Activated T-cell treated with anti-CD3 and anti-CD28 coated beads, Interleukin-2, amount 50 U/mL, for 72 hours (primary cell): Measurements from ENCODE around the gene PLXNB2. TPM values are rescaled to one million over a fixed set of nuclear protein-coding genes. Genes with fewer than 3 reads are reported as not detected.

Source experiments
- ATAC-seq, 2 donors: fragments of 150-1000 bp; cut with Tn5 transposase; replicated peaks in 1 of 2; 2 replicates each; pipeline ENCODE4 v1.10.0; 2021; ENCODE audit warnings: moderate library complexity in 2 of 2, mild to moderate bottlenecking in 1 of 2
- DNase-seq, 2 donors: peaks; one replicate each; pipeline ENCODE4 v3.0.0; 2021 to 2022; ENCODE audit warnings: mixed read lengths in 1 of 2
- H3K27ac Mint-ChIP-seq: one replicate; pipeline ENCODE4 v1.8.0; 2022; ENCODE audit warnings: mild to moderate bottlenecking, moderate library complexity, mixed read lengths
- H3K27me3 Mint-ChIP-seq: one replicate; pipeline ENCODE4 v1.8.0; 2022; ENCODE audit warnings: low read depth, mixed read lengths
- H3K36me3 Mint-ChIP-seq, 2 donors: one replicate each; pipeline ENCODE4 v1.8.0; 2022; ENCODE audit warnings: mixed read lengths in 2 of 2, mild to moderate bottlenecking in 1 of 2; ENCODE audit not compliant: insufficient read depth in 2 of 2
- H3K4me1 Mint-ChIP-seq: one replicate; pipeline ENCODE4 v1.8.0; 2022; ENCODE audit warnings: low read depth, mixed read lengths
- H3K4me3 Mint-ChIP-seq, 2 donors: one replicate each; pipeline ENCODE4 v1.8.0; 2022; ENCODE audit warnings: mild to moderate bottlenecking in 2 of 2, mixed read lengths in 2 of 2, moderate library complexity in 2 of 2
- H3K9me3 Mint-ChIP-seq, 2 donors: one replicate each; pipeline ENCODE4 v1.8.0; 2022; ENCODE audit warnings: mixed read lengths in 2 of 2
- total RNA-seq, 2 donors: library from RNA; stranded (reverse); gene quantifications; one replicate each; pipeline ENCODE4 v1.2.3, GENCODE V29; 2022

Gene PLXNB2
- total RNA-seq, 2 donors from 2014 or later, result 30.2 to 34.0 TPM

GRCh38 chr22:50303848-50304527 is 3.5 kb downstream of the PLXNB2 start:
- DNase-seq, result peak in 1 of 2 donors; percentile 29
- no peaks in the 10 kb centered on the region for H3K36me3 Mint-ChIP-seq
- peaks cover 6% of the 10 kb centered on the region for H3K27me3 Mint-ChIP-seq
- H3K4me3 Mint-ChIP-seq, result no peak overlapping the region
- H3K4me1 Mint-ChIP-seq, result peaks cover 7% of the 10 kb centered on the region
- H3K9me3 Mint-ChIP-seq, result no peaks in the 10 kb centered on the region
- H3K27ac Mint-ChIP-seq, result no peak overlapping the region
- no peak for ATAC-seq

DNA sequence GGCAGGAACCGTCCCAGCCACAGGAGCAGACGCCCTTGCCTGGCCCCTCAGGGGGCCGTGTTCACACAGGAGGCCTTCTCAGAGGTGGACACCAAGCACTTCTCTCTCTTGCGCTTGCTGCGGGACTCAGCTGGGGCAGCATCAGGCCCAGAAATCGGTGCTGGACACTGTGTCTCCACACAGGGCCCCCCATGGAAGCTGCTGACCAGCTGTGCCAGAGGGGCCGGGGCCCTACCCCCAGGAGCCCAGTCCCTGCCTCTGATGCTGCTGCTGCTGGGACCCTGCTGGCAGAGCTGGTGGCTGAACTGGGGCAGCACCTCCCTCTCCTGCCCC is 4.0 kb downstream of the PLXNB2 start:
- Mint-ChIP-seq H3K4me1 (peaks cover 7% of the 10 kb centered on the region), H3K36me3 (no peaks in the 10 kb centered on the region), H3K27me3 (peaks cover 6% of the 10 kb centered on the region), H3K27ac (no peak overlapping the region), H3K4me3 (no peak overlapping the region), H3K9me3 (no peaks in the 10 kb centered on the region)
- DNase-seq (no peak), ATAC-seq (no peak)

DNA sequence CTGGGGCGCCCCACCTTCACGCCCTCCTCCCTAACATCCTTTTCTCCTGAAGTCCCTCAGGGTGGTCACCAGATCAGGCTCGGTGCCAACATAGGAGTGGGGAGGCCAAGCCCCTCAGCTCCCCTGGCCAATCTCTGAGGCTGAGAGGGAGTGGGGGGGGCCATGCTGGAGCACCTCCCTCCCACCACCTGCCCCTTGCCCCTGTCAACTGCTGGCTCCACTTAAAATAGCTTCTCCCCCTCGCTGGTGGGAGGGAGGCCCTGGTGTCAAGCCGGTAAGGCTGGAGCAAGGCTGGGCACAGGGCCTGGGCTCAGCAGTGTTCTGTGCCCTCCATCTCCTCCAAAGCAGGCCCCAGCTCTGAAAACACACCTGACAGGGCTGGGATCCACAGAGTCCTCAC is 4.9 kb downstream of the PLXNB2 start:
- Mint-ChIP-seq H3K4me1 (peaks cover 7% of the 10 kb centered on the region), H3K4me3 (no peak overlapping the region), H3K27me3 (peaks cover 6% of the 10 kb centered on the region), H3K9me3 (no peaks in the 10 kb centered on the region), H3K27ac (no peak overlapping the region), H3K36me3 (no peaks in the 10 kb centered on the region)
- DNase-seq, result no peak
- no peak for ATAC-seq

DNA sequence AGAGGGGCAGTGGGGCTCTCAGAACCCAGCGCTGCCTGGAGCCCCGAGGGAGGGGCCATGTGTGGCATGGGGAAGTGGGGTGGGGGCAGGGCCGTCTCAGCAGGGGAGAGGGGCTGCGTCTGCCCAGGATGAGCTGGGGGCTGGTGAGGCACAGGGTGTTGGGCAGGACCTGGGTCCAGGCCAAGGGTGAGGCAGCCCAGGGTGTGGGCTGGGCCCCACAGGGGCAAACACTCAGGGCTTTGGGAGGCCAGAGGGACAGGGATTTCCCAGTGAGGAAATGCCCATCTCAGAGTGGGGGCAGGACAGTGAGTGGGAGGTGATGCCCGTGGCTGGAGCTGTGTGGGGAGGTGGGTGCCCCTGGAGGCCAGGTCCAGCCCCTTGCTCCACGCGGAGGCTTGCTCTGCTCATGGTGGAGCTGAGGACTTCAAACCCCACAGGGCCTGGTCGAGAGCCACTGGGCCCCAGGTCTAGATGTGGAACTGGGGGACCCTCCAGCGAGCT is 5.4 kb downstream of the PLXNB2 start:
- no peak for ATAC-seq
- peaks cover 6% of the 10 kb centered on the region for H3K27me3 Mint-ChIP-seq
- peaks cover 7% of the 10 kb centered on the region for H3K4me1 Mint-ChIP-seq

DNA sequence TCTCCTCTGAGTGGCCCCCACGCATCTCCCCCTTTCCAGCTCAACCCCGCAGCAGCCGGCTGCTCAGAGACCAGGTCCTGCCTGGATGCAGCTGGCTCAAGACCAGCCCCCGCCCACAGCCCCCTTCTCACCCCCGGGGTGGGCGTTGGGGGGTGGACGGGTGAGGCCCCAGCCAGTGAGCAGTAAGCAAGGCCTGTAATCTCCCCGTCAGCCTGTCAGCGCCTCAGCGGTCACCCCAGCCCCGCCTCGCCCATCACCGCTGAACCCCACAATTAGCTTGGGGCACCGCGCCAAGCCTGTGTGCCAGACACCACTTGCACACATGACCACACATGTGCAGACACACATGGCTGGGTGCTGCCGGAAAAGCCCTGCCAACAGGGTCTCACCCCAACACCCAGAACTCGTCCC is 5.9 kb downstream of the PLXNB2 start:
- Mint-ChIP-seq H3K4me1 (peaks cover 7% of the 10 kb centered on the region), H3K4me3 (no peak overlapping the region), H3K9me3 (no peaks in the 10 kb centered on the region), H3K36me3 (no peaks in the 10 kb centered on the region), H3K27me3 (peaks cover 6% of the 10 kb centered on the region), H3K27ac (no peak overlapping the region)
- ATAC-seq, result no peak
- DNase-seq, result no peak

More for the DNA sequence above, 5.4 kb downstream of the PLXNB2 start:
- Mint-ChIP-seq H3K36me3 (no peaks in the 10 kb centered on the region), H3K9me3 (no peaks in the 10 kb centered on the region), H3K27ac (no peak overlapping the region), H3K4me3 (no peak overlapping the region)
- no peak for DNase-seq

GRCh38 chr22:50300620-50301257 is 6.7 kb downstream of the PLXNB2 start:
- no peak overlapping the region for H3K4me3 Mint-ChIP-seq
- H3K27me3 Mint-ChIP-seq, result no peaks in the 10 kb centered on the region
- no peak overlapping the region for H3K27ac Mint-ChIP-seq
- DNase-seq (no peak), ATAC-seq (no peak)
- H3K36me3 Mint-ChIP-seq, result no peaks in the 10 kb centered on the region
- no peaks in the 10 kb centered on the region for H3K9me3 Mint-ChIP-seq
- H3K4me1 Mint-ChIP-seq, result peaks cover under 1% of the 10 kb centered on the region

- ATAC-seq (peak in 1 of 2 donors; percentile 16), DNase-seq (no peak)
- Mint-ChIP-seq H3K4me3 (no peak overlapping the region), H3K4me1 (no peaks in the 10 kb centered on the region), H3K27ac (no peak overlapping the region), H3K27me3 (no peaks in the 10 kb centered on the region), H3K36me3 (no peaks in the 10 kb centered on the region), H3K9me3 (no peaks in the 10 kb centered on the region)
Measured at GRCh38 chr22:50299785-50300619, 7.4 kb downstream of the PLXNB2 start.

GRCh38 chr22:50298937-50299784 is 8.3 kb downstream of the PLXNB2 start:
- H3K36me3 Mint-ChIP-seq, result no peaks in the 10 kb centered on the region
- H3K9me3 Mint-ChIP-seq, result no peaks in the 10 kb centered on the region
- no peak for ATAC-seq
- no peak for DNase-seq
- H3K4me1 Mint-ChIP-seq, result no peaks in the 10 kb centered on the region
- H3K4me3 Mint-ChIP-seq, result peak overlapping the region in 1 of 2 donors; percentile 57
- H3K27ac Mint-ChIP-seq, result no peak overlapping the region
- no peaks in the 10 kb centered on the region for H3K27me3 Mint-ChIP-seq

GRCh38 chr22:50298266-50298637 is 9.2 kb downstream of the PLXNB2 start:
- H3K9me3 Mint-ChIP-seq, result no peaks in the 10 kb centered on the region
- no peak for DNase-seq
- no peaks in the 10 kb centered on the region for H3K27me3 Mint-ChIP-seq
- H3K4me3 Mint-ChIP-seq, result no peak overlapping the region
- H3K36me3 Mint-ChIP-seq, result no peaks in the 10 kb centered on the region
- no peak overlapping the region for H3K27ac Mint-ChIP-seq
- ATAC-seq, result no peak
- no peaks in the 10 kb centered on the region for H3K4me1 Mint-ChIP-seq

DNA sequence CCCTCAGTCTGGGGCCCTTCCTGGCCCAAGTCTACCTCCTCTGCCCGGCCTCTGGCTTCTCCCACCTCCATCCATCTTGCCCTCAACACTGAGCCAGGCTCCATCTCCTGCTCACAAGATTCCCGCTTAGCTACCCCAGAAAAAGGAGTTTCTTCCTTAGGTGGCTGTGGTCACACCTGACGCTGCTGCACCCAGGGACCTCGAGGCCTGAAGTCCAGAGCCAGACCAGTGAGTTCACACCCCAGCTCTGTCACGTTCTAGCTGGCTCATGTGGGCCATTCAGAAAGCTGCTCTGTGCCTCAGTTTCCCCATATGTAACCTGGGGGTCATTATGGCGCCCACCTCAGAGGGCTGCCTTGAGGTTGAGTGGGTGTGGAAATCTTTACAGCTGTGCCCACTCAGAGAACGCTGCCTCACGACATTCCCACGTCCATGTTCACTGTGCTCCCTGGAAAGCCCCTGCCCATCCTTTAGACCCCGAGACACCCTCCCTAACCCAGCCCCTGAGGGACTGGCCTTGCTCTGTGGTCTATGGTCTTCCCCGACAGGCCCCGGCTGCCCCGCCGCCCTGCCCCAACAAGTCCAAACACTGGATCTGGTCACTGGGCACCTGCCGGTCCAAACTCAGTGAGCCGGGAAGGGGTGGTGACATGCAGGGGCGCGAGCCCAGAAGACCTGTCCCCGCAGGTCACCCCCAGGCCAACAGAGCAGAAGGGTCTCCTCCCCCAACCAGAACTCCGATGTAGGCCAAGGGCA is 9.8 kb downstream of the PLXNB2 start:
- Mint-ChIP-seq H3K4me3 (no peak overlapping the region), H3K4me1 (peaks cover 3% of the 10 kb centered on the region), H3K27ac (no peak overlapping the region), H3K36me3 (no peaks in the 10 kb centered on the region), H3K27me3 (peaks cover 4% of the 10 kb centered on the region), H3K9me3 (no peaks in the 10 kb centered on the region)
- DNase-seq, result no peak
- no peak for ATAC-seq

- no peaks in the 10 kb centered on the region for H3K36me3 Mint-ChIP-seq
- H3K27me3 Mint-ChIP-seq, result peaks cover 12% of the 10 kb centered on the region
- H3K9me3 Mint-ChIP-seq, result no peaks in the 10 kb centered on the region
- H3K4me3 Mint-ChIP-seq, result no peak overlapping the region
- ATAC-seq, result no peak
- H3K4me1 Mint-ChIP-seq, result peaks cover 8% of the 10 kb centered on the region
- DNase-seq, result no peak
- H3K27ac Mint-ChIP-seq, result no peak overlapping the region
Measured at GRCh38 chr22:50296658-50297490, 10.6 kb downstream of the PLXNB2 start.

- Mint-ChIP-seq H3K4me3 (peak overlapping the region in 1 of 2 donors; percentile 33), H3K4me1 (peaks cover 8% of the 10 kb centered on the region), H3K9me3 (no peaks in the 10 kb centered on the region), H3K27me3 (peaks cover 22% of the 10 kb centered on the region), H3K27ac (no peak overlapping the region), H3K36me3 (no peaks in the 10 kb centered on the region)
- ATAC-seq (no peak), DNase-seq (no peak)
Measured at GRCh38 chr22:50294319-50294656, 13.2 kb downstream of the PLXNB2 start.
